ENCODE measurements around the gene MRPS30. TPM values are rescaled to one million over a fixed set of nuclear protein-coding genes. Genes with fewer than 3 reads are reported as not detected.
A peak's percentile ranks its signal among the peaks of the same experiment; 100 is the strongest.

The MRPS30 gene
- total and polyA plus RNA-seq, 10 of the 15 experiments (the other 5 are each of a cell fraction or from before 2014, with no cell fraction given): 18.5 to 99.2 (median 61.8) TPM

GRCh38 chr5:44808435-44809214 is at the start of gene MRPS30 (continued):
- no peak for TF ChIP-seq IRF5 (IDR thresholded peaks at IDR 0.05; ENCODE audit: borderline replicate concordance)
- TF ChIP-seq CHD1 (IDR thresholded peaks at IDR 0.05; ENCODE audit: low read depth, low read length): no peak
- no peak for TF ChIP-seq PAX5 (IDR thresholded peaks at IDR 0.05; ENCODE audit: borderline replicate concordance, low read depth, low read length)
- no peak for TF ChIP-seq E4F1 (IDR thresholded peaks at IDR 0.05; ENCODE audit: borderline replicate concordance, partially characterized antibody)
- no peak for TF ChIP-seq SPI1 (IDR thresholded peaks at IDR 0.05; ENCODE audit: borderline replicate concordance, insufficient read depth, low read depth, low read length)
- peak; percentile 89 for TF ChIP-seq MYC (IDR thresholded peaks at IDR 0.05; ENCODE audit: insufficient read depth, insufficient read length, insufficient replicate concordance, low read length, severe bottlenecking)
- TF ChIP-seq REST (IDR thresholded peaks at IDR 0.05; ENCODE audit: low read depth, low read length): no peak
- TF ChIP-seq MLLT1 (IDR thresholded peaks at IDR 0.05): peak; percentile 62
- TF ChIP-seq CBX5 (IDR thresholded peaks at IDR 0.05; ENCODE audit: low read depth): 0 out of 2 replicates have a peak, but pooled peaks have one; percentile 10
- no peak for TF ChIP-seq ZNF274 (IDR thresholded peaks at IDR 0.05; ENCODE audit: insufficient read depth, insufficient read length)
- 0 out of 2 replicates have a peak, but pooled peaks have one; percentile 13 for TF ChIP-seq SREBF1 (IDR thresholded peaks at IDR 0.05; ENCODE audit: low read length)
- no peak for TF ChIP-seq USF2 (IDR thresholded peaks at IDR 0.05; ENCODE audit: borderline replicate concordance, low read depth, low read length)
- TF ChIP-seq BCL11A (IDR thresholded peaks at IDR 0.05; ENCODE audit: low read depth, low read length): no peak
- TF ChIP-seq HSF1 (IDR thresholded peaks at IDR 0.05; ENCODE audit: low read depth, low read length): no peak
- no peak for TF ChIP-seq JUND (IDR thresholded peaks at IDR 0.05; ENCODE audit: low read depth, low read length)
- peak; percentile 87 for TF ChIP-seq SP1 (IDR thresholded peaks at IDR 0.05; ENCODE audit: low read depth, low read length)
- no peak for TF ChIP-seq ZNF24 (IDR thresholded peaks at IDR 0.05)
- TF ChIP-seq CREB1 (IDR thresholded peaks at IDR 0.05; ENCODE audit: low read depth): peak; percentile 84

All from GM12878 (cell line).